Right atrium auricular region (tissue), 2 donors: ENCODE results near the gene KCTD17. TPM values are rescaled to one million over a fixed set of nuclear protein-coding genes. Genes with fewer than 3 reads are reported as not detected.

Experiments
- DNase-seq: peaks from one replicate; pipeline ENCODE4 v3.0.0-alpha.2; 2019; ENCODE audit warnings: low spot score
- H3K27ac ChIP-seq, 2 donors: fragments of 200-600 bp; sonication (generic); 1 replicate in 1 of 2; 2 replicates in 1 of 2; pipeline ENCODE4 v1.5.1; 2016 to 2019
- H3K27me3 ChIP-seq, 2 donors: fragments of 200-600 bp; sonication (generic); one replicate each; pipeline versions ENCODE4 v1.5.1 to v1.6.0; 2017 to 2019
- H3K36me3 ChIP-seq: fragments of 200-600 bp; sonication (generic); one replicate; pipeline ENCODE4 v1.5.1; 2016
- H3K4me1 ChIP-seq, 2 donors: fragments of 200-600 bp; sonication (generic); one replicate each; pipeline versions ENCODE4 v1.5.1 to v1.6.0; 2017 to 2019
- H3K4me3 ChIP-seq, 2 donors: fragments of 200-600 bp; sonication (generic); 1 replicate in 1 of 2; 2 replicates in 1 of 2; pipeline ENCODE4 v1.5.1; 2017 to 2019; ENCODE audit warnings: mild to moderate bottlenecking in 1 of 2, moderate library complexity in 1 of 2
- H3K9me3 ChIP-seq, 2 donors: fragments of 200-600 bp; sonication (generic); one replicate each; pipeline ENCODE4 v1.5.1; 2019
- total RNA-seq, 2 donors: library from RNA; depleted of rRNA; stranded (reverse); fragments of >200 nt; gene quantifications; one replicate each; pipeline ENCODE4 v1.1.0, GENCODE V29; 2016
- TF ChIP-seq, protein P1 (sequence below), 2 donors: fragments of 200-600 bp; sonication (generic); IDR thresholded peaks; one replicate each; pipeline ENCODE4 v1.5.1; 2019; ENCODE audit warnings: antibody characterized with exemption in 2 of 2

Gene KCTD17
- total RNA-seq, 2 donors from 2014 or later = 44.9 to 54.8 TPM

DNA sequence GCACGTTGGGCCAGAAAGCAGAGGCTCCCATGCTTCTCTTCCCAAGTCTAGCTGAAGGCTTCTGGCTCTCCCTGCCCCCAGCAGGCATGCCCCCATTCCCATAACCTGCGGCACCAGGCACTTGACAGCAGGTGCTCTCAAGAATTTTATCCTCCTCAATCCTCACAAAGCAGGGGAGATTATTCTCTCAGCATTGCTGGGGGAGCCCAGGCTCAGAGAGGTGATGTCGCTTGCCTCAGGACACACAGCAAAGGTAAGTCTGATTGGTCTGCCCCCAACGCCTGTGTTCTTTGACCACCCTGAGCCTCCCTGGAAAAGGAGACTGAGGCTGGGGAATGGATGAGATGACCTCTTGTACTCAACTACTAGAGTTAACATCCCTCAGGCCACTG lies 37.1 kb upstream of the KCTD17 start:
- H3K9me3 ChIP-seq = no peaks in the 10 kb centered on the region
- H3K4me3 ChIP-seq = no peak overlapping the region
- peaks cover 0 to 56% of the 10 kb centered on the region in 2 donors for H3K4me1 ChIP-seq
- H3K36me3 ChIP-seq = no peaks in the 10 kb centered on the region
- TF ChIP-seq, protein P1, sequence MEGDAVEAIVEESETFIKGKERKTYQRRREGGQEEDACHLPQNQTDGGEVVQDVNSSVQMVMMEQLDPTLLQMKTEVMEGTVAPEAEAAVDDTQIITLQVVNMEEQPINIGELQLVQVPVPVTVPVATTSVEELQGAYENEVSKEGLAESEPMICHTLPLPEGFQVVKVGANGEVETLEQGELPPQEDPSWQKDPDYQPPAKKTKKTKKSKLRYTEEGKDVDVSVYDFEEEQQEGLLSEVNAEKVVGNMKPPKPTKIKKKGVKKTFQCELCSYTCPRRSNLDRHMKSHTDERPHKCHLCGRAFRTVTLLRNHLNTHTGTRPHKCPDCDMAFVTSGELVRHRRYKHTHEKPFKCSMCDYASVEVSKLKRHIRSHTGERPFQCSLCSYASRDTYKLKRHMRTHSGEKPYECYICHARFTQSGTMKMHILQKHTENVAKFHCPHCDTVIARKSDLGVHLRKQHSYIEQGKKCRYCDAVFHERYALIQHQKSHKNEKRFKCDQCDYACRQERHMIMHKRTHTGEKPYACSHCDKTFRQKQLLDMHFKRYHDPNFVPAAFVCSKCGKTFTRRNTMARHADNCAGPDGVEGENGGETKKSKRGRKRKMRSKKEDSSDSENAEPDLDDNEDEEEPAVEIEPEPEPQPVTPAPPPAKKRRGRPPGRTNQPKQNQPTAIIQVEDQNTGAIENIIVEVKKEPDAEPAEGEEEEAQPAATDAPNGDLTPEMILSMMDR (IDR thresholded peaks at IDR 0.05) = no peak
- H3K27me3 ChIP-seq = no peaks in the 10 kb centered on the region
- no peak overlapping the region for H3K27ac ChIP-seq
- no peak for DNase-seq

DNA sequence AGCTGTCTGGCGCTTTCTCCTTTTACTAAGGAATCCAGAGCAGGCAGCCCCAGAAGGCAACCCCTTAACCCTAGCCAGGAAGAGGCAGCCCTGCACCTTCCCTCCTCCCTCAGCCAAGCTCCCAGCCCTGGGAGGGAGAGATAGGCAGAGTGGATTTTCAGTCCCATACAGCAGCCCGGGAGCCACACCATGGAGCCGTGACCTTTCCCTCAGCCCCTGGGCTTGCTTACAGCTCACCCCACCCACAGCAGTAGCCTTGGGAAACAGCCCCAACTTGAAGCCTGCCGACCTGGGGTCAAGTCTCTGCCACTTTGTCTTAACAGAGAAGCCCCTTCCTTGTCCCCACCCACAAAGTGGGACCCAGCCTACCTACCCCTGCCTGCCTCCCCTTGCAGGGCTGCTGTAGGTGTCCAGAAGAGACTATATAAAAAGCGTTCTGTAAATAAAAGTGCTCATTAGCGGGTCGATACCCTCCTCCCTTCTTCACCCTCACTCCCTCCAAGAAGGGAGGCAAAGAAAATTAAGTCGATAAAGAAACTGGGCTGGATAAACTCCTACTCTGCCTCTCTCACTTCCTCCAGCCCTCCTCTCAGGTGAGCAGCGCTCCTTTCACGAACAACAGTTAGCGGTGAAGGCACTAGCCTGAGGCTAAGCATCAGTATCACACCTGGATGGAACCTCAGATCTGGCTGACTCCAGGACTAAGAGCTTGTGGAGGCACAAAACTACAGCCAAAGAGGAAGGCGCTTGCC lies 36.5 kb upstream of the KCTD17 start:
- Histone ChIP-seq H3K27ac (no peak overlapping the region), H3K4me3 (no peak overlapping the region), H3K9me3 (no peaks in the 10 kb centered on the region), H3K4me1 (peaks cover 0 to 56% of the 10 kb centered on the region in 2 donors), H3K27me3 (no peaks in the 10 kb centered on the region), H3K36me3 (no peaks in the 10 kb centered on the region)
- TF ChIP-seq, protein P1 (IDR thresholded peaks at IDR 0.05) = no peak
- no peak for DNase-seq

DNA sequence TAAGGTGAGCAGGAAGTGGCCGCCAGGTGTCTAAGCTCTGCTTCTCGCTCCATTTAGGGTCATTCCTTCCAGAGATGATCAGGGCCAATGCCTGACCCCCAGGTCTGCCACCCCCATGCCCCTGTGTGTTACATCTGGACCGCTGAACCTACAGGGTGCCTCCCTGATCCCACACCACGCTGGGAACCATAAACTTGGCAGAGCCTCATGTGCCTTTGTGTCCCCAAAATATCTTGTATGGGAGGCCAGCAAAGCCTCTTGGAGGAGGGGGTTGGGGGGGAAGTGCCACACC lies 36.0 kb upstream of the KCTD17 start:
- Histone ChIP-seq H3K27ac (no peak overlapping the region), H3K9me3 (no peaks in the 10 kb centered on the region), H3K27me3 (no peaks in the 10 kb centered on the region), H3K36me3 (no peaks in the 10 kb centered on the region), H3K4me3 (no peak overlapping the region), H3K4me1 (peaks cover 0 to 61% of the 10 kb centered on the region in 2 donors)
- TF ChIP-seq, protein P1 (IDR thresholded peaks at IDR 0.05) = no peak
- no peak for DNase-seq

DNA sequence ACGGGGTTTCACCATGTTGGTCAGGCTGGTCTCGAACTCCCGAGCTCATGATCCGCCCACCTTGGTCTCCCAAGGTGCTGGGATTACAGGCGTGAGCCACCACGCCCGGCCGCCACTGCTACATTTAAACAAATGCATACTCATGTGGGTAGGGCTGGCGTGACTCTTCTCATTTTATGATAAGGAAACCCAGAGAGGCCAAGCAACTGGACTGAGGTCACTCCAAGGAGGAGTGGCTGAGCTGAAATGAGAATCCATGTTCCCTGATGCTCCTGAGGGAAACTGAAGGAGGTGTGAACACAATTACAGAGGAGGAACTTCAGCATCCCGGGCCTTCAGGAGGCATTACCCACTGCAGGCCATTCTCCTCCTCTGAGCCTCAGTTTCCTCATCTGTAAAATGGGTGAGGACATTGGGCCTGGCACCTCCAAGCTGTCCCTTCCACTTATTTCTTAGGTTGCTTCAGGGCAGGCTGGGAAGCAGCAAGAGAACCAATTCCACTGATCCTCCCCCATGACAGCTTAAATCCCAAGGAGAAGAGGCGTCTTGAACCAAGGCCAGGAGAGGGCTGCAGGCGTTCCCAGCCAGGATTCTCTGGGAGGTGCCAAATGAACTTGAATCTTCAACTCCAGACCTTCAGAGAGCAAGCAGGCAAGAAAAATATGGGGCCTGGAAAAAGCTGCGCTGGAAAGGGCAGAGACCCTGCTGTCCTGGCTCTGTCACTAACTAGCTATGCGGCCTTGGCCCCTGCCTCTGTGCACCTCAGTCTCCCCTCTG lies 35.2 kb upstream of the KCTD17 start:
- Histone ChIP-seq H3K4me3 (no peak overlapping the region), H3K9me3 (no peaks in the 10 kb centered on the region), H3K4me1 (peaks cover 0 to 69% of the 10 kb centered on the region in 2 donors), H3K36me3 (no peaks in the 10 kb centered on the region), H3K27me3 (no peaks in the 10 kb centered on the region), H3K27ac (peak overlapping the region in 1 of 2 donors; percentile 32)
- TF ChIP-seq, protein P1 (IDR thresholded peaks at IDR 0.05) = no peak
- DNase-seq = no peak

DNA sequence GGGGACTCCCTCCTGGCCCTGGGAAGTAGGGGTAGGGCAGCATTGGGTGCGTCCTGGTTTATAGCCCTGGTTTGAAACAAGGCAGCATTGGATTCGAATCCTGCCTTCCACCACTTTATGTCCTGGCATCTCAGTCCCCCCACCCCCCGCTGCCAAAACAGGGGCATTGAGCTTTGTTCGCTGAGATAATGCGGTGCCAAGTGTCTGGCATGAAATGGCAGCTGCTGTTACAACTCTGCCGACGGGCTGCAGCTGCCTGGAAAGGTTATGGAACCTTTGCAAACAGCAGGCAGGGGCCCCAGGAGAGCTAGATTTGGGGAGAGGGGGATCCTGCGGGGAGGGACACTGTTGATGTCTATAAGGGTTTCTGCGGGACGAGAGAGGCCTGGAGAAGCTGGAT lies 34.2 kb upstream of the KCTD17 start:
- H3K9me3 ChIP-seq = no peaks in the 10 kb centered on the region
- no peak for DNase-seq
- TF ChIP-seq, protein P1 (IDR thresholded peaks at IDR 0.05) = no peak
- H3K4me3 ChIP-seq = peak overlapping the region in 1 of 2 donors; percentile 1
- H3K27me3 ChIP-seq = no peaks in the 10 kb centered on the region
- no peaks in the 10 kb centered on the region for H3K36me3 ChIP-seq
- H3K4me1 ChIP-seq = peaks cover 0 to 71% of the 10 kb centered on the region in 2 donors
- H3K27ac ChIP-seq = peak overlapping the region in 1 of 2 donors; percentile 32
